ENCODE results near the gene HABP2.

- TF ChIP-seq, protein P1, sequence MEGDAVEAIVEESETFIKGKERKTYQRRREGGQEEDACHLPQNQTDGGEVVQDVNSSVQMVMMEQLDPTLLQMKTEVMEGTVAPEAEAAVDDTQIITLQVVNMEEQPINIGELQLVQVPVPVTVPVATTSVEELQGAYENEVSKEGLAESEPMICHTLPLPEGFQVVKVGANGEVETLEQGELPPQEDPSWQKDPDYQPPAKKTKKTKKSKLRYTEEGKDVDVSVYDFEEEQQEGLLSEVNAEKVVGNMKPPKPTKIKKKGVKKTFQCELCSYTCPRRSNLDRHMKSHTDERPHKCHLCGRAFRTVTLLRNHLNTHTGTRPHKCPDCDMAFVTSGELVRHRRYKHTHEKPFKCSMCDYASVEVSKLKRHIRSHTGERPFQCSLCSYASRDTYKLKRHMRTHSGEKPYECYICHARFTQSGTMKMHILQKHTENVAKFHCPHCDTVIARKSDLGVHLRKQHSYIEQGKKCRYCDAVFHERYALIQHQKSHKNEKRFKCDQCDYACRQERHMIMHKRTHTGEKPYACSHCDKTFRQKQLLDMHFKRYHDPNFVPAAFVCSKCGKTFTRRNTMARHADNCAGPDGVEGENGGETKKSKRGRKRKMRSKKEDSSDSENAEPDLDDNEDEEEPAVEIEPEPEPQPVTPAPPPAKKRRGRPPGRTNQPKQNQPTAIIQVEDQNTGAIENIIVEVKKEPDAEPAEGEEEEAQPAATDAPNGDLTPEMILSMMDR (IDR thresholded peaks at IDR 0.05) = no peak
- no peak for TF ChIP-seq POLR2AphosphoS5 (IDR thresholded peaks at IDR 0.05)
Measured at GRCh38 chr10:113541549-113541927, 11.3 kb upstream of the HABP2 start.

Measured in suprapubic skin (tissue), 3 donors.